Measurements from ENCODE around the gene KRT35.
A peak's percentile ranks its signal among the peaks of the same experiment; 100 is the strongest.

KRT35 gene

DNA sequence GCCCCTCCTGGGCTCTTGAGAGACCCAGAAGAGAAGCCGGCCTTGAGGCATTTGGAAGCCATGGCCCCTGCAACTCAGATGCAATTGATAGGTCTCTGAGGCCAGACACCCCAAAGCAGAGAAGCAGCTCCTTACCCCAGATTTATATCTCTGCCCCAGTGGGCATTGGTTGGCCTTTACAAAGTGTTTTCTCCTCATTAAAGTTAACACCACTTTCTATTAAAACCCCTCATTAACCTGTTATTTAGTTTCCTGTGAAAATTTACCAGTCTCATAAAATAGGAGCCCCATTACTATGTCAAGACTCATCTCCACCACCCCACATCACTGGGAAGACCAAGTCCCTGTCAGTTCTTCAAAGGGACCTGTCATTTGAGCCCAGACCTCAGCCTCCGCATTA is at the start of gene KRT35:
KRT35 (minus strand) TSS at position 116 of the 400 bp plus-strand sequence; CDS start at position 62, 54 bp downstream.
- DNase-seq = no peak

DNA sequence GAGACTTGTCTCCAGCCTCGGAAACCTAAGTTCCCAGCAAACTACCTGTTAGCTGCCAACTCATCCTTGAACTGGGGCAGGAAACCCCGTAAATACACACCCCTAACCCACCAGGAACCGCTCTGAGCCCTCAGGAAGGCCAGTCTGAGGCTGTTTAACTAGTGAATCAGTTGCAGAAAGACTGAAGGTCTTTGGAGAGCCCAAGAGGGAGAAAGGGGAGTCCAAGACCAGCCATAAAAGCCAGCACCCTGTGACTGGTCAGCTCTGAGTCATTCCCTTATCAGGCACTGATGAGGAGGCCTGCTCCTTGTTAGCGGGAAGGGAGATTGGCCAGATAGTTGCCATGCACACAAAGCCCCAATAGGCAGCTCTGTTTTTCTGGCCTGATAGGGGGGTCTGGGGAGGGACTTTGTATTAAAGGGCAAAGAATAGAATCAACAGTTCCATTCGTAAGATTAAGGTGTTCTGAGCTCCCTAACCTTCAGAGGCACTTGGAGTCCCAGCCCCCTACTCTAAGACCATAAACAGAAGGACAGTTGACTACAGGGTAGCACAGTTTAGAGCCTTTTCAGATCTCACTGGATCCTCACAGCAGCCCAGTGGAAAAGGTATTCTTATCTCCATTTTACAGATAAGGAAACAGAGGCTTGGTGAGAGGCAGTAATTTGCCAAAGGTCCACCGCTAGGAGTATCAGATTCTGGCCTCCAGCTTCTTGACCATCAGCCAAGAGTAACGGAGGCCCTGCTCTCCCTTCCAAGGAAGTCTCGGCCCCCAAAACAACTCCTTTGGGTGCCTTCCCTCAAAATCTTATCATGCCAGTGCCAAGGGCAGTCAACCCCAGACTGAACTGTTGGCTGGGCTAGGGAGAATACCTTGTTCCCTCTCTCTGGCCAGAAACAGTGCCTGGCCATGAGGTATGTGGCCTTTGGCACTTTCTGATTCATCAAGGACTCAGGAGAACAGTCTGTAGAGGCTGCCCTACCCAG is 49.4 kb upstream of the KRT35 start:
- no peak for DNase-seq

GRCh38 chr17:41529491-41529915 is 48.6 kb upstream of the KRT35 start:
- DNase-seq = no peak

DNA sequence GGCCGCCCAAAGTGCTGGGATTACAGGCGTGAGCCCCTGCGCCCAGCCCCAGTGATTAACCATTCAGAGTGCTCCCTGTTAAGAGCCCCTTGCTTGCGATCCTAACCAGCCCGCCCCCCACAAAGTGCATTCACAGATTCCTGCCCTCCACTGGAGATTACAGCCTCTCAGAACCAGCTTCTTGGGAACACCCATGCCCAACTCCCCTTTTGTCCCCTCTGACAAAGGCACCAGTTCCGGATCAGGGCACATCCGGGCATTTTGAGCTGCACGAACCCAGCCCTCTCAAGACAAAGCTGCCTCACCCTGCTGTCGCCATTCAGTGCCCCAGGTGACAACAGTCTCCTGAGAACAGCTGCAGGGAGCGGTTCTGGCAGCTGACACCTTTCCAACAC is 48.0 kb upstream of the KRT35 start:
- peak; percentile 32 for DNase-seq

DNA sequence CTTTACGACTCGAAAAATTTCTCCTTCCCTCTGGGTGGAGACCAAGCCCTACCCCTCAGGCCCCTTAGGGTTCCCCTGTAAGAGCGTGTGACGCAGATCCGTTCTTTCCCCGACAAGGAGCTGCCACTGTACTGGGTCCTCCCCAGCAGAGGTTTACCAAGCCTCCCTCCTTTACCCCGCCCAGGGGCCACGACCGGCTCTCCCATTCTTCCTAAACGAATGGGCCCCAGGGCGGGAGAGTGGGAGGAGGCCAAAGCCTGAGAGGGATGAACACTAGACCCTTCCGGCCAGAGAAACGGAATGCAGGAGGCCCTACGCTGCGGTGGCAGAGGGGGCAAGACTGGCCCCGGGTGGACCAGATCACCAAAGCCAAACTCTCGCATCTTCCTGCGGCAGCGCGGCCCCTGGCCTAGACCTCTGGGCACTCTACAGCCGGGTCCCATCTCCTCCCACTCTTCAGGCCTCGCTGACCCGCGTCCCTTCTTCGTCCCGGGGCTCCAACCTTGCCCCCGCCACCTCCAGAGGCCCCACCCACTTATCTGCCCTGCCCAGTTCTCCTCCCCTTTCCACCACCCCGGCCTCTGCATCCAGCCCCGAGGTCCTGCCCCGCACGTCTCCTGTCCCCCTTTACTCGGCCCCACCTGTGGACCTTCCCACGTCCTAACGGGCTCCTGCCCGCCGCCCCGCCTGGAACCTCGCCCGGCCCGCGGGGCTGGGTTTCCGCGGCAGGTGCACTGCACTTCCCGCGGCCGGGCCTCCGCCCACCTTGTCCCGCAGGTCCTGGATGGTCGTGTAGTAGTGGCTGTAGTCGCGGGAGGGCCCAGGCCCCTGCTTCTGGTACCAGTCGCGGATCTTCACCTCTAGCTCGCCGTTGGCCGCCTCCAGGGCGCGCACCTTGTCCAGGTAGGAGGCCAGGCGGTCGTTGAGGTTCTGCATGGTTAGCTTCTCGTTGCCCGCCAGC is 46.4 kb upstream of the KRT35 start:
- DNase-seq = peak; percentile 47

GRCh38 chr17:41524261-41524660 is 43.3 kb upstream of the KRT35 start:
- DNase-seq = no peak

GRCh38 chr17:41523787-41524186 is 42.8 kb upstream of the KRT35 start:
- no peak for DNase-seq

- no peak for DNase-seq
Measured at GRCh38 chr17:41523225-41523593, 42.3 kb upstream of the KRT35 start.

- no peak for DNase-seq
Measured at GRCh38 chr17:41522301-41523224, 41.6 kb upstream of the KRT35 start.

DNA sequence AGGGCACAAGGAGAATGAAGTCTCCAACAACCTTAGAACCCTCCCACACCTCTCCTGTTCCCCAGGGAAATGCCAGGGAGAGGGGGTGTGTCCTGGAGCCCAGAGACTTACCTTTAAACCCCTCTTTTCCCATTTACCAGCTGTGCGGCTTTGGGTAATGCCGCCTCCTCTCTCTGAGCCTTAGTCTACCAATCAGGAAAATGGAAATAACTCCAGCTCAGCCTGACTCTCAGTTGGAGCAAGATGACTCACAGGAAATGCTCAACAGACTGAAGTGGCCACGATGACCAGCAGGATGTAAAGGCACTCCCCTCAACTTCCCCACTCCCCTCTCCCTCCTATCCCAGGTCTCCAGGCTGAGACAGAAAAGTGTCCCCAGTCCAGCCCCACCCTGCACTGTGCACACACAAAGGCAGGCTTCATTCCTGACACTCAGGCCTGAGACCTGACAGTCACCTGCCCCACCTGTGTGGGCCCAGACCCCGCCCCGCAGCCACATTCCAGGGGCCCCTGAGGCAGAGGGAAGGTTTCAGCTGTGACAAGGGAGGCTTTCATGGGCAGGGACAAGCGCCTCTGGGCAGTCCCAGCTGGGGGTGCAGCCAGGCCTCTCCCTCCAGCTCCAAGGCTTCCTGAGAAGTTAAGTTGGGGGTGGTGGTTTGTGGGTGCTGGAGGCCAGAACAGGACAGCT is 40.8 kb upstream of the KRT35 start:
- no peak for DNase-seq

GRCh38 chr17:41520821-41521521 is 40.0 kb upstream of the KRT35 start:
- DNase-seq = no peak

DNA sequence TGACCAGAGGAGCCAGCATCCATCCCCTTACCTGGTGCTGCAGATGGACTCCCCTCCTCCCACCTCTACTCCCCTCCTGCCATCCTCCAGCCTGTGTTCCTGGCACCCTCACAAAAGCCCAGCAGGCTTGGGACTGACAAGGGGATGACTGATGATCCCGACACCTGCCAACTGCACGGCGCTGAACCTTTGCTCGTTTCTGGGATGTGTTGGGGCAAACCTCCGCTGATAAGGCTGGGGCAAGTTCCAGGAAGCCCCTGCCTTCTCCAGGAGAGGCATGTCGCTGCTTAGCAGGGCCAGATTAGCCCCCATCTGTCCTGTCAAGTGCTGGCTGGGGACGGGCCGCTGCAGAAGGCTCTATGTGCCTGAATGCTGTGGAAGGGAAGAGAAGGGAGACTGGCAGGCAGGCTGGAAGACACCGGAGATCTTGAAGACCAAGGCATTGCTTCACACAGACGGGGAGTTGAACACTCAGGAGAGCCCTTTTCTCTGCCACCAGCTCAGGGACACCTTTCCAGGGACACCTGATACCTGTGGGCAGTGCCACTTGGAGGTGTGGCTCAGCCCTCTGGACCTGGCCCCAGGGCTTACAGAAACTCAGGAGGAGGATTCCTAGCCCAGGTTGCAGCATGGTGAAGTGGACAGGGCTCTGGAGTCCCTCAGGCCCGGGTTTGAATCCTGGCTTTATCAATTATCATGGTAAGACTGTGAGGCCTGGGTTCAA is 38.7 kb upstream of the KRT35 start:
- DNase-seq = peak; percentile 69

DNA sequence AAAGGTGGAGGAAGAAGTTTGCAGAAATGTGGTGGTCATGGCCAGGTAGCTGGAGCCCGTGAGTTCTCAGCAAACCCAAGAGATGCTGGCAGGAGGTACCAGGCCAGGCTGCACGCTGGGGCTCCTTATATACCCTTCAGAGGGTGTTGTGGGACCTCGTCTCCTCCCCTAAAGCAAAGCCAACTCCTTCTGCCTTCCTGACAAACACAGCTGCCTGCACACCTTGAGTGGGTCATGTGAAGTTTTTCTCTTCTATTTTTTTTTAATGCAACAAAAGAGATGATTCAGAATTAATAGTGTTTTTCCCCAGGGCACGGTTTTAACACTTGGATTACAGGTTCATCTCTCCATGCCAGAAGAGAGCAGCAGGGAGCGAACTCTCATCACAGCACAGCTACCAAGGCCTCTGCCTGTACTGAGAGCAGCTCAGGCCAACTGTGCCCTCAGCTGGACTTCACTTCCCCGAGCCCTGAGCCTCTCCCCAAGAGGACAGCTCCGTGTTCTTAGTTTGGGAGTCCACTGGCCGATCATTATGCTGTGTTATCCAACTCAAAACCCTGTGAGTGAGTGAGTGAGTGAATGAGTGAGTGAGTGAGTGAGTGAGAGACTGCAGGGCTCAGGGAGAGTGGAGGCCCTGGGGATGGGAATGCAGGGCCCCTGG is 38.0 kb upstream of the KRT35 start, which contains the start of gene KRT15:
KRT15 (minus strand) TSS at position 102 of the 661 bp plus-strand sequence; CDS start at position 39, 63 bp downstream.
- DNase-seq = no peak

- peak; percentile 37 for DNase-seq
Measured at GRCh38 chr17:41518031-41518430, 37.1 kb upstream of the KRT35 start.

DNA sequence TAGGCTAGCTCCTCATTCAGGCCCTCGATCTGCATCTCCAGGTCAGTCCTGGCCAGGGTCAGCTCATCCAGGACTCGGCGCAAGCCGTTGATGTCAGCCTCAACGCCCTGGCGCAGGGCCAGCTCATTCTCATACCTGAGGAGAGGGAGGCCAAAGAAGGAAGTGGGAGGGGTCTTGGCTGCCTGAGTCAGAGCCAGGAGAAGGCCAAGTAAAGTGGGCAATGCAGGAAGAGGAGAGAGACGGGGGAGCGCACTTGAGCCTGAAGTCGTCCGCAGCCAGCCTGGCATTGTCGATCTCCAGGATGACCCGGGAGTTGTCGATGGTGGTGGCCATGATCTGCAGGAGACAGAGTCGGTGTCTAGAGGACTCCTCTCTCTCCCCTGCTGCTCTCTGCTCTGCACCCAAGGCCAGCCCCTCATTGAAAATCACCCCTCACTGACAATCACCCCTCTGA is 35.9 kb upstream of the KRT35 start:
- no peak for DNase-seq

DNA sequence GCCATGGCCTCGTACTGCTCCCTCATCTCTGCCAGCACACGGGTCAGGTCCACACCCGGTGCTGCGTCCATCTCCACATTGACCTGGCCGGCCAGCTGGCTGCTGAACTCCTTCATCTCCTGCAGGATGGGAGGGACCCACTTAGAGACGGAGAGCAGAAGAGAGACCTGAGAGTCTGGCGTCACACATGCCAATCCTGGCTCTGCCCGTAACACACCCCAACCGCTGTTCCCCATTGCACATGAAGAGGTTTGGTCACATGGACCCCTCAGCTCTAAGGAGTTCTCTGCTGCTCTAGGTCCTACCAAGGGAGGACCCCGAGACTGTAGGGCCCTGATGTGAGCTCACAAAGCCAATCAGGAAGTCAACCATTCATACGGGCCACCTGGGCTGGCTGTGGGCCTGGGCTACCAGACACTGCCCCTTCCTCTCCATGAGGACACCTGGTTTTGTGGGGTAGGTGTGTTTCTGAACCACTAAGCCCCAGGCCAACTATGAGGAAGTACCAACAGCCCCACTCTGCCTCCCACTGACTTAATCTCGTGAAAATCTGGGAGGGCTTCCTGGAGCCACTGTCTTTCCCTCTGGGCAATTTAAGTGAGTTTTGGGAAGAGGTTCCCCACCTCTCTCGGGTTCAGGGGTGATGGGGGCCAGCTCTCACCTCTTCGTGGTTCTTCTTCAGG is 35.3 kb upstream of the KRT35 start:
- DNase-seq = no peak

DNA sequence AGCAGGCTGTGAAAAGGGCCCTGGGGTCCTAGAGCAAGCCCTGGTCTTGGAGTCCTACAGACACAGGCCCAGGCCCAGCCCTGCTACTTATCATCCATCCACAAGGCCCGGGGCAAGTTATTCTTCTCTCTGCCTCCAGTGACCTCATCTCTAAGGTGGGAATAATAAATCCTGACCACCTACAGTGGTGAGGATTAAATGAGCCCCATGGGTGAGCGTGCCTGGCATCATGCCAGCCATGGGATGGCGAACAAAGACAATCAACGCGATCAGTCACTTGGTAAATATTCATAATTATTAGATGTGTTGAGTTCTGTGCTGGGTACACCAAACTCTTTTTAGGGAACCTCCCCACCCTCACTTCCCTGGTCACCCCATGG is 32.2 kb upstream of the KRT35 start:
- DNase-seq = no peak

DNA sequence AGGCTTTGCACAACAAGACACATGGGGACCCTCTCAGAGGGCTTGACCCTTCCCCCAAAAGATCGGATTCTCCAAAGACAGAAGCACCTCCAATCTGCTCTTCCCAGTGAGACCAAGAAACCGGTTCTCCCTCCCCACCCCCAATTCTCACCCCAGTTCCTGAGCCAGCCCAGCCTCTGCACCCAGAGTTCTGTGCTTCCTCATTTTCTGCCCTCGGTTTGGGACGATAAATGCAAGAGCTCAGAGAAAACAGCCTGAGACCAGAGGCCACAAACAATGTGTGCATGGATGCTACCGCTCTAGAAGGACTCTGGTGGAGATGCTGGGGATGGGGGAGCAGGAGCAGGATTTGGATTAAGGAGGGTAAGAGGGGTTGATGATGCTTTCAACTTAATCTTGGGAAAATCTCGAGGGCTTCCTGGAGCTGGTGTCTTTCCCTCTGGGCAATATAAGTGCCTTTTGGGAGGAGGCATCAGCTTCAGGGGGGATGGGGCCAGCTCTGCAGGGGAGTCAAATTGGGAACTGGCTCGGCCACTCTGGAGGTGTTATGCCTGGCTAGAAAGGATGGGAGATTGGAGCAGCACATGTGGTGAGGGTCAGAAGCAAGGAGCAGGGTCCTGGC is 31.7 kb upstream of the KRT35 start:
- no peak for DNase-seq

Measured in NCI-H510A treated with DMSO at 0.1 percent for 48 hours (cell line).